GM12878 (cell line): ENCODE data around the gene ZACN. TPM values are rescaled to one million over a fixed set of nuclear protein-coding genes. Genes with fewer than 3 reads are reported as not detected.

Experiments
- ATAC-seq: fragments of 200-7000 bp; cut with Tn5 transposase; 3 replicates; pipeline ENCODE4 v1.9.1; 2020; ENCODE audit warnings: mild to moderate bottlenecking, moderate library complexity
- BruUV-seq: library from RNA; stranded (reverse); fragments of 400-500 nt; replicated peaks from 2 replicates; lab custom pipeline; 2021; lab: Mats Ljungman, UMichigan
- CTCF ChIA-PET: fragments of 300-600 bp; sonication (Branson Sonifier 250); formaldehyde crosslinking; extraction: SDS; loops from one replicate; lab custom pipeline; 2021; ENCODE audit warnings: inconsistent platforms; lab: Yijun Ruan, JAX
- POLR2A ChIA-PET: fragments of 350-600 bp; formaldehyde crosslinking; extraction: SDS; loops from one replicate; lab custom pipeline; 2021; ENCODE audit warnings: inconsistent platforms; lab: Charles Lee
- RAD21 ChIA-PET: fragments of 300-600 bp; sonication (Branson Sonifier 250); formaldehyde crosslinking; loops from one replicate; lab custom pipeline; 2023; ENCODE audit warnings: antibody characterized with exemption; ENCODE audit not compliant: unreplicated experiment; lab: Charles Lee
- SMC1A ChIA-PET: fragments of 300-600 bp; sonication (Branson Sonifier 250); formaldehyde crosslinking; loops from one replicate; lab custom pipeline; 2023; ENCODE audit not compliant: unreplicated experiment, uncharacterized antibody; lab: Charles Lee
- DNase-seq: peaks from one replicate; pipeline ENCODE4 v3.0.0-alpha.2; 2011; ENCODE audit warnings: low read depth, low spot score
- FAIRE-seq: peaks from 3 replicates; lab custom pipeline; 2011; peaks lifted over from hg19 to GRCh38; lab: Jason Lieb, UNC
- H2AFZ ChIP-seq: 2 replicates; pipeline ENCODE4 v1.6.0; 2011; ENCODE audit warnings: low read depth, low read length, control low read depth; ENCODE audit not compliant: control insufficient read depth
- H3K27ac ChIP-seq: 2 replicates; pipeline ENCODE4 v1.5.1; 2011; ENCODE audit warnings: control low read depth; ENCODE audit not compliant: control insufficient read depth, insufficient read depth
- H3K27me3 ChIP-seq, 2 experiments: replicated peaks in 1 of 2; 2 replicates each; pipeline versions ENCODE4 v1.6.0 to v1.6.1; 2011; ENCODE audit warnings: low read length in 1 of 2; ENCODE audit not compliant: control insufficient read depth in 2 of 2, insufficient read depth in 2 of 2
- H3K36me3 ChIP-seq, 2 experiments: 2 replicates each; pipeline ENCODE4 v1.5.1; 2011; ENCODE audit warnings: low read length in 1 of 2; ENCODE audit not compliant: control insufficient read depth in 2 of 2, insufficient read depth in 2 of 2
- H3K4me1 ChIP-seq: 2 replicates; pipeline ENCODE4 v1.6.1; 2011; ENCODE audit warnings: mild to moderate bottlenecking, low read length, moderate library complexity, mixed read lengths; ENCODE audit not compliant: control insufficient read depth, insufficient read depth
- H3K4me2 ChIP-seq: 2 replicates; pipeline ENCODE4 v1.6.0; 2011; ENCODE audit warnings: control low read depth; ENCODE audit not compliant: control insufficient read depth, insufficient read depth
- H3K4me3 ChIP-seq: fragments of 200-600 bp; sonication (generic); 2 replicates; pipeline ENCODE4 v1.5.1; 2016
- H3K79me2 ChIP-seq: 2 replicates; pipeline ENCODE4 v1.6.0; 2011; ENCODE audit warnings: low read length; ENCODE audit not compliant: control insufficient read depth, insufficient read depth
- H3K9ac ChIP-seq: 2 replicates; pipeline ENCODE4 v1.8.0; 2011; ENCODE audit warnings: low read length, control low read depth, mixed read lengths; ENCODE audit not compliant: control insufficient read depth, insufficient read depth
- H3K9me3 ChIP-seq: replicated peaks from 3 replicates; pipeline ENCODE4 v1.5.1; 2011; ENCODE audit warnings: mild to moderate bottlenecking, low read length; ENCODE audit not compliant: control insufficient read depth, insufficient read depth
- H4K20me1 ChIP-seq: 2 replicates; pipeline ENCODE4 v1.6.0; 2011; ENCODE audit not compliant: control insufficient read depth, insufficient read depth
- CBFB ChIP-seq: IDR thresholded peaks from 2 replicates; pipeline ENCODE4 v1.6.1; 2016; ENCODE audit warnings: antibody characterized with exemption, low read depth
- FOXM1 ChIP-seq: IDR thresholded peaks from 2 replicates; pipeline ENCODE4 v1.6.1; 2012; ENCODE audit warnings: low read depth, mild to moderate bottlenecking, inconsistent platforms, low read length, moderate library complexity
- GABPA ChIP-seq: IDR thresholded peaks from 2 replicates; pipeline ENCODE4 v1.6.1; 2014; ENCODE audit warnings: antibody characterized with exemption, low read depth, mild to moderate bottlenecking, inconsistent platforms
- HDAC6 ChIP-seq: fragments of 200-600 bp; sonication (generic); IDR thresholded peaks from one replicate; pipeline ENCODE4 v1.8.0; 2017; ENCODE audit warnings: antibody characterized with exemption; ENCODE audit not compliant: unreplicated experiment
- KLF5 ChIP-seq: fragments of 450-650 bp; IDR thresholded peaks from 2 replicates; pipeline ENCODE4 v1.6.1; 2014; ENCODE audit warnings: mild to moderate bottlenecking; ENCODE audit not compliant: partially characterized antibody
- LARP7 ChIP-seq: fragments of 450-650 bp; IDR thresholded peaks from 2 replicates; pipeline ENCODE4 v1.6.1; 2017; ENCODE audit warnings: mild to moderate bottlenecking
- PML ChIP-seq: IDR thresholded peaks from 2 replicates; pipeline ENCODE4 v1.6.1; 2012; ENCODE audit warnings: low read length, inconsistent platforms
- POLR2A ChIP-seq: IDR thresholded peaks from 2 replicates; pipeline ENCODE4 v1.6.1; 2011; ENCODE audit warnings: low read depth, mild to moderate bottlenecking, low read length
- RAD21 ChIP-seq: IDR thresholded peaks from 2 replicates; pipeline ENCODE4 v1.6.1; 2011; ENCODE audit warnings: mild to moderate bottlenecking, low read depth, low read length, moderate library complexity; ENCODE audit not compliant: insufficient read depth
- SMC3 ChIP-seq: IDR thresholded peaks from 2 replicates; pipeline ENCODE4 v1.6.1; 2011; ENCODE audit warnings: low read length, improper control_type of control experiment, borderline replicate concordance
- YY1 ChIP-seq: IDR thresholded peaks from 2 replicates; pipeline ENCODE4 v1.6.1; 2011; ENCODE audit warnings: low read depth, mild to moderate bottlenecking, low read length
- ZBED1 ChIP-seq: IDR thresholded peaks from 2 replicates; pipeline ENCODE4 v1.6.1; 2016; ENCODE audit warnings: borderline replicate concordance
- ZBTB40 ChIP-seq: fragments of 450-650 bp; IDR thresholded peaks from 2 replicates; pipeline ENCODE4 v1.6.1; 2016; ENCODE audit warnings: mild to moderate bottlenecking, moderate library complexity, borderline replicate concordance
- WGBS: methylation state at CpG from one replicate; pipeline ENCODE4 v1.1.6; 2016; ENCODE audit warnings: low lambda C conversion rate; ENCODE audit not compliant: insufficient replicate concordance, insufficient coverage; ENCODE audit errors: missing lambda C conversion rate; 5-methylcytosine and 5-hydroxymethylcytosine counted together
- in situ Hi-C: fragments of 300-500 bp; cut with MboI; formaldehyde crosslinking; loops from 9 replicates; pipeline ENCODE4 v1.14.3; 2018; ENCODE audit warnings: mixed read lengths
- intact Hi-C: fragments of 100-400 bp; cut with micrococcal nuclease; formaldehyde crosslinking; loops from one replicate; pipeline ENCODE4 v1.14.2; 2022; ENCODE audit not compliant: unreplicated experiment
- polyA plus RNA-seq, 11 experiments: library from polyadenylated mRNA; depleted of rRNA in 4 of 11; unstranded in 6 of 11; stranded (reverse) in 5 of 11; fragments of >200 nt; fragmentation: Nextera tagmentation in 4 of 11; fragmentation: Illumina TruSeq in 1 of 11; extraction: Ambion mirVana in 4 of 11; extraction: Trizol in 1 of 11; gene quantifications; 1 replicate in 1 of 11; 2 replicates in 10 of 11; pipeline versions ENCODE4 v1.2.1 to v1.2.3, GENCODE V29; 2011 to 2016; ENCODE audit warnings: inconsistent platforms in 2 of 11, missing spikeins in 2 of 11, low read depth in 1 of 11
- total RNA-seq, 4 experiments: library from RNA; depleted of rRNA in 3 of 4; stranded (reverse); fragments of >200 nt in 3 of 4; fragmentation: Illumina TruSeq in 1 of 4; extraction: Trizol in 1 of 4; gene quantifications; 2 replicates each; pipeline versions ENCODE4 v1.2.1 to v1.2.3, GENCODE V29; 2013 to 2021

ZACN gene
- total and polyA plus RNA-seq, 10 of the 15 experiments (the other 5 are each of a cell fraction or from before 2014, with no cell fraction given) = 0.06 to 11.3 (median 0.47) TPM; not detected in 2

- in situ Hi-C loops (no loop called here), intact Hi-C loops (no loop called here)
- no TSS peak for BruUV-seq
- SMC1A ChIA-PET = no interaction called here
- Histone ChIP-seq H3K36me3 (no peaks in the 10 kb centered on the region; a peak in 1 of 4 replicates), H3K79me2 (peaks cover 10% of the 10 kb centered on the region), H3K9ac (no peak overlapping the region), H3K4me3 (no peak overlapping the region), H3K27ac (no peak overlapping the region), H3K4me2 (no peak overlapping the region), H3K9me3 (no peaks in the 10 kb centered on the region), H2AFZ (no peak overlapping the region), H4K20me1 (no peaks in the 10 kb centered on the region), H3K4me1 (no peaks in the 10 kb centered on the region), H3K27me3 (peaks cover 7 to 26% of the 10 kb centered on the region in 2 experiments; a peak in 3 of 4 replicates)
- no peak for TF ChIP-seq YY1
- peak; percentile 67; the same call in 1 of the 2 replicates for TF ChIP-seq POLR2A
- TF ChIP-seq HDAC6 = peak; percentile 90
- no peak for FAIRE-seq
- CTCF ChIA-PET = no interaction called here
- 23% methylated on average over 80 of the region's 82 CpGs for WGBS
- POLR2A ChIA-PET = no interaction called here
- no peak for DNase-seq
- no peak for ATAC-seq
- RAD21 ChIA-PET = no interaction called here
Measured at GRCh38 chr17:76076765-76077583, 2.0 kb upstream of the ZACN start.

GRCh38 chr17:76077584-76078110 is 1.3 kb upstream of the ZACN start:
- ChIA-PET CTCF (no interaction called here), SMC1A (no interaction called here), POLR2A (no interaction called here), RAD21 (no interaction called here)
- FAIRE-seq (no peak), ATAC-seq (no peak), DNase-seq (no peak)
- no peaks in the 10 kb centered on the region for H3K4me1 ChIP-seq
- in situ Hi-C loops (no loop called here), intact Hi-C loops (no loop called here)
- H3K27me3 ChIP-seq = peaks cover 7 to 26% of the 10 kb centered on the region in 2 experiments; a peak in 3 of 4 replicates
- no peak overlapping the region for H3K4me2 ChIP-seq
- H4K20me1 ChIP-seq = no peaks in the 10 kb centered on the region
- H3K36me3 ChIP-seq = no peaks in the 10 kb centered on the region; a peak in 1 of 4 replicates
- no TSS peak for BruUV-seq
- H3K9me3 ChIP-seq = no peaks in the 10 kb centered on the region
- no peak overlapping the region for H2AFZ ChIP-seq
- WGBS = 44% methylated on average over 11 of the region's 12 CpGs
- no peak overlapping the region for H3K27ac ChIP-seq
- no peak overlapping the region for H3K4me3 ChIP-seq
- H3K79me2 ChIP-seq = peaks cover 4% of the 10 kb centered on the region
- H3K9ac ChIP-seq = no peak overlapping the region
- TF ChIP-seq GABPA = no peak
- no peak for TF ChIP-seq SMC3
- no peak for TF ChIP-seq LARP7
- no peak for TF ChIP-seq RAD21
- TF ChIP-seq ZBED1 = no peak
- TF ChIP-seq FOXM1 = no peak
- no peak for TF ChIP-seq CBFB
- TF ChIP-seq KLF5 = no peak
- no peak for TF ChIP-seq ZBTB40
- no peak for TF ChIP-seq PML
